Panc1 (cell line): Measurements from ENCODE around the gene ZNF79.

ENCODE experiments used
- CTCF ChIP-seq: fragments of 450-650 bp; IDR thresholded peaks from 2 replicates; pipeline ENCODE4 v1.5.1; 2017; ENCODE audit warnings: mild to moderate bottlenecking
- POLR2AphosphoS5 ChIP-seq: IDR thresholded peaks from 2 replicates; pipeline ENCODE4 v1.6.1; 2012; ENCODE audit warnings: mild to moderate bottlenecking, low read depth, low read length, moderate library complexity

GRCh38 chr9:127393645-127394044, 30.5 kb upstream of the ZNF79 start:
- no peak; the same call in 1 of the 2 replicates for TF ChIP-seq CTCF
- TF ChIP-seq POLR2AphosphoS5 = no peak
